GM12878 (cell line): ENCODE measurements around the gene SALL4. TPM values are rescaled to one million over a fixed set of nuclear protein-coding genes. Genes with fewer than 3 reads are reported as not detected.

Experiments used
- ATF2 ChIP-seq: IDR thresholded peaks from 2 replicates; pipeline ENCODE4 v1.6.1; 2012; ENCODE audit warnings: low read length, inconsistent platforms
- ATF3 ChIP-seq: IDR thresholded peaks from 2 replicates; pipeline ENCODE4 v1.6.1; 2011; ENCODE audit warnings: low read depth, mild to moderate bottlenecking, low read length, moderate library complexity, borderline replicate concordance; ENCODE audit errors: extremely low read depth
- BCL3 ChIP-seq: IDR thresholded peaks from 2 replicates; pipeline ENCODE4 v1.6.1; 2011; ENCODE audit warnings: borderline replicate concordance, low read depth, mild to moderate bottlenecking, moderate library complexity, low read length; ENCODE audit not compliant: insufficient read depth, poor library complexity, severe bottlenecking
- BCLAF1 ChIP-seq: fragments of 450-650 bp; IDR thresholded peaks from 2 replicates; pipeline ENCODE4 v1.6.1; 2017; ENCODE audit warnings: antibody characterized with exemption, mild to moderate bottlenecking, moderate library complexity
- CREM ChIP-seq: IDR thresholded peaks from 2 replicates; pipeline ENCODE4 v1.6.1; 2014; ENCODE audit warnings: antibody characterized with exemption, low read depth
- EP300 ChIP-seq, 2 experiments: fragments of 150-350 bp in 1 of 2; IDR thresholded peaks; 2 replicates each; pipeline ENCODE4 v1.6.1; 2011 to 2012; ENCODE audit warnings: low read depth in 2 of 2, low read length in 2 of 2, borderline replicate concordance in 1 of 2, improper control_type of control experiment in 1 of 2, inconsistent platforms in 1 of 2; ENCODE audit not compliant: control insufficient read depth in 1 of 2
- ETV6 ChIP-seq, 2 experiments: fragments of 450-650 bp in 1 of 2; IDR thresholded peaks in 1 of 2; conservative IDR thresholded peaks in 1 of 2; 2 replicates each; pipeline ENCODE4 v1.6.1; 2014; ENCODE audit warnings: antibody characterized with exemption in 1 of 2, borderline replicate concordance in 1 of 2, low read depth in 1 of 2, mild to moderate bottlenecking in 1 of 2, moderate library complexity in 1 of 2
- GABPA ChIP-seq: IDR thresholded peaks from 2 replicates; pipeline ENCODE4 v1.6.1; 2014; ENCODE audit warnings: antibody characterized with exemption, low read depth, mild to moderate bottlenecking, inconsistent platforms
- GATAD2B ChIP-seq: fragments of 450-650 bp; conservative IDR thresholded peaks from 2 replicates; pipeline ENCODE4 v1.6.1; 2017; ENCODE audit warnings: low read depth, mild to moderate bottlenecking, moderate library complexity
- MEF2B ChIP-seq: fragments of 450-650 bp; IDR thresholded peaks from 2 replicates; pipeline ENCODE4 v1.6.1; 2018; ENCODE audit warnings: mild to moderate bottlenecking, moderate library complexity; ENCODE audit not compliant: partially characterized antibody, poor library complexity, severe bottlenecking
- NRF1 ChIP-seq: conservative IDR thresholded peaks from 2 replicates; pipeline ENCODE4 v1.6.1; 2011; ENCODE audit warnings: mild to moderate bottlenecking, low read depth, low read length, improper control_type of control experiment
- POLR2AphosphoS2 ChIP-seq: IDR thresholded peaks from 2 replicates; pipeline ENCODE4 v1.6.1; 2011; ENCODE audit warnings: low read depth, mild to moderate bottlenecking, low read length, improper control_type of control experiment, moderate library complexity
- SP1 ChIP-seq: IDR thresholded peaks from one replicate; pipeline ENCODE4 v1.6.1; 2011; ENCODE audit warnings: low read depth, low read length
- polyA plus RNA-seq, 11 experiments: library from polyadenylated mRNA; depleted of rRNA in 4 of 11; unstranded in 6 of 11; stranded (reverse) in 5 of 11; fragments of >200 nt; fragmentation: Nextera tagmentation in 4 of 11; fragmentation: Illumina TruSeq in 1 of 11; extraction: Ambion mirVana in 4 of 11; extraction: Trizol in 1 of 11; gene quantifications; 1 replicate in 1 of 11; 2 replicates in 10 of 11; pipeline versions ENCODE4 v1.2.1 to v1.2.3, GENCODE V29; 2011 to 2016; ENCODE audit warnings: inconsistent platforms in 2 of 11, missing spikeins in 2 of 11, low read depth in 1 of 11
- total RNA-seq, 4 experiments: library from RNA; depleted of rRNA in 3 of 4; stranded (reverse); fragments of >200 nt in 3 of 4; fragmentation: Illumina TruSeq in 1 of 4; extraction: Trizol in 1 of 4; gene quantifications; 2 replicates each; pipeline versions ENCODE4 v1.2.1 to v1.2.3, GENCODE V29; 2013 to 2021

SALL4 gene
- total and polyA plus RNA-seq, 10 of the 15 experiments (the other 5 are each of a cell fraction or from before 2014, with no cell fraction given) = 0.08 to 1.1 (median 0.23) TPM; not detected in 7

- no peak for TF ChIP-seq BCL3
- TF ChIP-seq ATF2 = no peak
- TF ChIP-seq ATF3 = no peak
- TF ChIP-seq BCLAF1 = no peak
- TF ChIP-seq GATAD2B = no peak
- no peak for TF ChIP-seq GABPA
- TF ChIP-seq NRF1 = no peak
- TF ChIP-seq POLR2AphosphoS2 = no peak
- no peak for TF ChIP-seq EP300 (IDR thresholded peaks at IDR 0.05; ENCODE audit: borderline replicate concordance in 1 of 2, control insufficient read depth in 1 of 2, low read depth in 2 of 2, low read length in 2 of 2)
- no peak for TF ChIP-seq CREM
- no peak for TF ChIP-seq MEF2B
- no peak for TF ChIP-seq ETV6 (conservative IDR thresholded peaks at IDR 0.05 in 1 of 2, IDR thresholded peaks at IDR 0.05 in 1 of 2; ENCODE audit: borderline replicate concordance in 1 of 2, low read depth in 1 of 2)
- no peak for TF ChIP-seq SP1
Measured at GRCh38 chr20:51788822-51789221, 13.5 kb downstream of the SALL4 start (continued).
